ENCODE data around the gene DCP2. TPM values are rescaled to one million over a fixed set of nuclear protein-coding genes. Genes with fewer than 3 reads are reported as not detected.

The DCP2 gene
- polyA plus RNA-seq, 4 donors, result 30.6 to 42.5 (median 40.1) TPM

DNA sequence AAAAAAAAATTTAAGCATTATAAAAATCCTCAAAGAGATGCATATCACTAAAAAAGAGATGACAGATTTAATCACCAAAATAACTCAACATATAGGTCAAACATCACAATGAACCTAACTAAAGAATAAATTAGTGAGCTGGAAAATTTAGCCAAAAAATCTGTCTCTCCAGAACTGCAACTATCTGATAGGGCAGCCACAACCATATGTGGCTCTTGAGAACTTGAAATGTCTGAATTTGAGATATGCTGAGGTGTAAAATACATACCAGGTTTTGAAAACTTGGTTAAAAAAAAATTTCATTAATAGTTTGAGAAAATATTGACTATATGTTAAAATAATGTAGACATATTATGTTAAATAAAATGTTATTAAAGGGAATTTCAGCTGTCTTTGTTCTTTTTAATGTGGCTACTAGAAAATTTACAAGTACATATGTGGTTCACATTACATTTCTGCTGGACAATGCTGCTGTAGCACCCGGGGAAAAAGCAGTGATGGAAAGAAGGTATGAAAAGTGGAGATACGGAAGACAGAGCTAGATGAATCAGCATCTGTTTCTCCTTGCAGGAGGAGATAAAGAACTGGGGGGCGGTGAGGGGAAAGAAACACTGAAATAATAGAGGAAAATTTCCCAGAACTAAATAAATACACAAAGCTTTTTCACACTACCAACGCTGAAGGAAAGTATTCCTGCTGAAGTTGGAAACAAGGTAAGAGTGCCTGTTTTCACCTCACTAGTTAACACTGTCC, 66.1 kb downstream of the DCP2 start:
- DNase-seq (ENCODE audit: low read depth in 4 of 4, low spot score in 3 of 4), result no peak

- no peak for DNase-seq (ENCODE audit: low read depth in 4 of 4, low spot score in 3 of 4)
Observed at GRCh38 chr5:113043491-113043931, 66.9 kb downstream of the DCP2 start.

DNA sequence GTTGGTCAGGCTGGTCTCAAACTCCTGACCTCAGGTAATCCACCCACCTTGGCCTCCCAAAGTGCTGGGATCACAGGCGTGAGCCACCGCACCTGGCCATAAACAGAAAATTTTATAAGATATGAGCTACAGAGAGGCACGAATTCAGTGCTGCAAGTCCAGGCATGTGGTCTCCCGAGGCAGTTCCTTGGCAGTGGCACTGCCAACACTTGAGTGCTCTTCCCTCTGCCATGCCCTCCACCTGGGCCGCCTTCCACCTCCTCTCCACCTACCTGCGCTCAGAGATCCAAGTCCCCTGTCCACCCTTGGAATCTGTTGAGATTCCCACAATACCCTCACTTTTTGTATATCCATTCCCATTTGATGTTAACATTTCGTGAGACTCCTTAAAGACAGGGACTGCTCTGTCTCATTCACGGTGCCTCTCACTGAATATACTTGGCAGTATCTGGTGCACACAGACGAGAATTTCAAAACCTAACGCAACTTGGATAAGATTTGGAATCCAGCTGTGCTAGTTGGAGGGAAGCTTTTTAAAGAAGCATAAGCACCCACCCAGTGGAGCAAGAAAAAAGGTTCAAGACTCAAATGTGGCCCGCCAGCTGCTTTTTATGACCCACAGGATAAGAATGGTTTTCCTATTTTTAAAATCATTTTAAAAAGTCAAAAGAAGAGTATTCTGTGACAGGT, 68.3 kb downstream of the DCP2 start:
- DNase-seq (ENCODE audit: low read depth in 4 of 4, low spot score in 3 of 4), result no peak

GRCh38 chr5:113047234-113047633, 70.6 kb downstream of the DCP2 start:
- DNase-seq (ENCODE audit: low read depth in 4 of 4, low spot score in 3 of 4), result no peak

DNA sequence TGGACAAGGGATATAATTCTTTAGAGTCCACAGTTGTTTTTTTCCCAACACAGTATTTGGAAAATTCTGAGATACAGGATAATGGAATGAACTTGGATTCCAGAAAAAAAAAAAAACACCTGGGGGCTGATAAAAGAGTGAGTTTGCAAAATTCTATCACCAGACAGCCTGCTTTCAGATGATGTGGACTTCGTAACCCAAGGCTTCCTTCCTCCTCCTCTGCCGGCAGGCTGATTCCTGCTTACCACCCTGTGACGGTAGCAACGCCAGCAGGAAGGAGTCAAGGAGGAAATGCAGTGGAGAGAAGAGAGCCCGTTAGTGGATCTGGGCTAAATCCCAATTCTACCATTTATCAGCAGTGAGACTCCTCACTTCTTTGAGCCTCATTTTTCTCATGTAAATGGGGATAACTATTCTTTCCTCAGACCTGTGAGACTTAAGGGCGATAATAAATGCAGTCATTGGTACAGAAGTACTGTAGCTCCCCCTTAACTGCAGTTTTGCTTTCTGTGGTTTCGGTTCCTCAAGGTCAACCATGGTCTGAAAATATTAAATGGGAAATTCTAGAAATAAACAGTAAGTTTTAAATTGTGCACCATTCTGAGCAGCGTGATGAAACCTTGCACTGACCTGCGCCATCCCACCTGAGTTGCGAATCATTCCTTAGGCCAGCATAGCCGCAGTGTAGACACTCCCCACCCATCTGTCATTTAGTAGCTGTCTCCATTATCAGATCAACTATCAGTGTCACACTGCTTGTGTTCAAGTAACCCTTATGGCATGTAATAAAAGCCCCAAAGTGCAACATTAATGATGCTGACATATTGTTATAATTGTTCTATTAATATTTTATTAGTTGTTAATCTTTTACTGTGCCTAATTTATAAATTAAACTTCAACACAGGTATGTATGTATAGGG, 71.4 kb downstream of the DCP2 start:
- DNase-seq (ENCODE audit: low read depth in 4 of 4, low spot score in 3 of 4), result no peak

- no peak for DNase-seq (ENCODE audit: low read depth in 4 of 4, low spot score in 3 of 4)
Observed at GRCh38 chr5:113048931-113049330, 72.3 kb downstream of the DCP2 start.

DNA sequence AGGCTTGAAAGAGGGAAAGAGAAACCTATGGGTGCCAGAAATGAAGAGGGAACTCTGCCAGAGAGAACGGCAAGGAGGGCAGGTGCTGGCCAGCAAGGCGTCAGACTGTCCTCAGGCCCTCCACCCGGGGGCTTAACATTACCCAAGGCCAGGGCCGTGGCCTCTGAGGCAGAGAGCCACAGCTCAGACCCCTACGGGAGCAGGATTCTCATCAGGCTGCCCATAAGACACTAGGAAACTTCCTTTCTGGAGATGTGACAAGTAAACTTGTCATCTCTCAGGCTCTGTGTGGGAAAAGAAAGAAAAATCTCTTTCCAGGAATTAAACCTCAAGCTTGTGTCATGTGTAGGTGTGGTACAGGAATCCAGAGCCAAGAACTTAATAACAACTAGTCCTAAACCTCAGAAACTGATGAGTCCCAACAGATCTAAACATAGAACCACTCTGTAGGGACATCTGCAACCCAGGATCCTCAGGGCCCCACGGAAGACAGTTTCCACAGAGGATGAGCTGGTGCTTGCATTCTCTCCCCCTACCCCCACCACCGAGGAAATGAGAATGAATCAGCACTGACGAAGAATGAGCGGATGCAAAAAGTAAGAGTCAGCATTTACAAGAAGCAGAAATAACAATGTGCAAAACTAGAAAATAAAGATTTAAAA, 74.3 kb downstream of the DCP2 start:
- DNase-seq (ENCODE audit: low read depth in 4 of 4, low spot score in 3 of 4), result no peak

- DNase-seq (ENCODE audit: low read depth in 4 of 4, low spot score in 3 of 4), result no peak
Observed at GRCh38 chr5:113052041-113052795, 75.6 kb downstream of the DCP2 start.

DNA sequence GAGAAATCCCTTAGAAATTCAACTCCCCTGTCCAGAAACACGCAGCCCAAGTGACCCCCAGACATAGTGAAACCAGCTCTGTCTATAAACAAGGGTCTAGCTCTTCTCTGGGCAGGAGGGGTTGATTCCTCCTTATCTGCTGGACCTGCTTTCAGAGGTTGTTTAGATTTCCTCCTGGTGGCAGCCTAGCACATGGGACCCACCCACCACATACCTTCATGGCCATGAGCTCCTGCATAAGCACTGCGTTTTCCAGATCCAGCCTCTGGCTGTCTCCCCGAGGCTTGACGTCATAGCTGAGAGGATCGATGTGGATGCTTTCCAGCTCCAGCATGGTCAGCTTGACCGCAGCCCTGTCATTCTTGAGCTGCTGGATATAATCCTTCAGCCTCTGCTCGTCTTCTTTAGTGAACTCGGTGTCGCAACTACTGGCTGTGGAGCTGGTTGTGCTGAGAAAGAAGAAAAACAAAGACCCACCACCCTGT, 77.0 kb downstream of the DCP2 start:
- DNase-seq (ENCODE audit: low read depth in 4 of 4, low spot score in 3 of 4), result no peak

GRCh38 chr5:113054899-113055298, 78.3 kb downstream of the DCP2 start:
- no peak for DNase-seq (ENCODE audit: low read depth in 4 of 4, low spot score in 3 of 4)

DNA sequence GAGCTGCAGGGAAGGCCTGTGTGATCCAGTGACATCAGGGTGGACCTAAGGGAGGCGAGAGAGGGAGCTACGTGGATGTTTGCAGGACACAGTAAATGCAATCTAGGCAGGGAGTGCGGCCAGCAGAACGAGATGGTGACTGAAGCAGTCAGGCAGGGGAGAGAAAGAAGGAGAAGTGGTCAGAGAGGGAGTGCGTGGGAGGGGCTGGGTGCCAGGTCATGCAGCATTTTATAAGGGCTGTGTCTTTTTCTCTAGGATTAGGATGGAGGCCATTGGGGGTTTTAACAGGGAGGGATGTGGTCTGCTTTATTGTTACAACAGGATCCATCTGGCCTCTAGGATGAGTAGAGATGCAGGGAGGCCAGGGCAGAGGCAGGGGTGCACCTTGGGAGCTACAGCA, 80.4 kb downstream of the DCP2 start:
- no peak for DNase-seq (ENCODE audit: low read depth in 4 of 4, low spot score in 3 of 4)

DNA sequence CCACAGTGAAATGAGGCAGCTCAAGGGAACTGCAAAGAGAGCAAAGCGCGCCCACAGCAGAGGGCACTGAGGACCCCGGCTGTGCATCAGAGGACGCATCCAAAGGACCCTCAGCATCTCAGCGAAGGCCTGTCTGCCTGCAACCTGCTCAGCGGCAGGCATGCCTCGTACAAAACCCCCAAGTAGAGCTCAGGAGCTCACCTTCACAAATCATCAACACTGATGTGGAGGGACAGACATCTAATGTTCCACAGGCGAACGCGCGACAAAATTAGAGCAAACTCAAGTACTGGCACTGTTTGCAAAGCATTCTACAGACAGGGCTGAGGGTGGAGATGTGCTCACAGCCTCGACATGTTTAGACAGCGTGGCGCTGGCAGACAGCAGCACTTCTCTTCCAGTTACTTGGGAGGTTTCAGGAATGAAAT, 81.0 kb downstream of the DCP2 start:
- DNase-seq (ENCODE audit: low read depth in 4 of 4, low spot score in 3 of 4), result no peak

GRCh38 chr5:113058269-113058668, 81.7 kb downstream of the DCP2 start:
- no peak for DNase-seq (ENCODE audit: low read depth in 4 of 4, low spot score in 3 of 4)

DNA sequence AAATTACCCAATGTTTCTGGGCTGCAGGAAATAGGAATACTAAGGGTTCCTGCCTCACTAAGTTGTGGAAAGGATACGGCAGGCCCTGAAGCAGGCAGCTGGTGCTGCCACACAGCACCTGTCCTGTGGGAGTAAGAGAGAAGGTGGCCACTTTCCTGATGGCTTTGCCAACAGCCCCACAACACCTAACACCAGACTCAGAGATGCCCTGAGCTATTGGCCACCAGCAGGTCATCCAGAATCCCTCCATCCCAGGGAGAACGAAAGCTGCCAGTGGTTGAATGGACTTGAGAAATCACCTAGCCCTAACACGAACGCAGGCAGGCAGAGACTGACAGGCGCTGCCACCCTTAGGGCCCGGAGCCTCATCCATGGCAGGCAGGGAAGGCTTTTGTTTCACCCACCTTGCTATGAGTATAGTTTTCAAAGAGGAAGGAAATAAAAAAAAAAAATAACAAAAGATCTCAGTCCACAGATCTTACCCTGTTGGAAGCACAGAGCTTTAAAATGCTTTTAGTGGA, 82.2 kb downstream of the DCP2 start:
- DNase-seq (ENCODE audit: low read depth in 4 of 4, low spot score in 3 of 4), result no peak

DNA sequence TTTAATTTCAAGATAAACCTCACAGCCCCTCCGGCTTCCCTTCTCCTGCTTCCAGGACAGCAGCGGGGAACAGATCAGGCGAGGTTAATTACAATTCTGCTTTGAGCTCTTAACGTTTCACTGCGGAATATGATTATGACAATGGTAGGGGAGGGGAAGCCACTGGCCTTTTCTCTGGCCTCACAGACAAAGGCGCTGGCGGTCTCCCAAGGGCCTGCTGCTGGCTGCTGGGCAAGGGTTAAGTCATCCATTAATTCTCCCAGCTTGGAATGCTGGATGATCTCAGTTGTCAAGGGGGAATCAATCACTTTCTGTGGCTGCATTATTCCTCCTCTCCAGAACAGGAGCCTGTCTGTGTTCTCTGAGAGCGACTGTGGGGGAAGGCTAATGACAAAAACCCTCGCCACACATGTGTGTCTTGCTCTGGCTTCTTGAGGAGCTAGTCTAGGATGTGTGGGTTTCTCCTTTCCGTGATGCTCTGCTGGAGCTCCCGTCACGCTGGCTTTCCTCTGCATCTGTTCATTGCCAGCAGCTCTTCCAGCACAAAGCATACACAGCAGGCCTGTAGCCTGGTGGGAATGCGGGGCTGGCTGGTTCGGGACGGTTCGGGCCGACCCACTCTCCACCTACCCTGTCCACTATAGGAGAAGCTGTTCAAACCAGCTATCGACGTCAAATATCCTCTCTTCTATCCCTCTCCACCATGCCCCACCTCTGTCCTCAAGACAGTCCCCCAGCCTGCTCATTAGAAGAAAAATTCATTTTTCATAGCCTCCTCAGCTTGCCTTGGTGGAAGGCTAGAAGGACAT, 82.8 kb downstream of the DCP2 start:
- DNase-seq (ENCODE audit: low read depth in 4 of 4, low spot score in 3 of 4), result peak; percentile 44 to 64 (median 50)

- DNase-seq (ENCODE audit: low read depth in 4 of 4, low spot score in 3 of 4), result no peak
Observed at GRCh38 chr5:113060408-113061025, 83.9 kb downstream of the DCP2 start.

- no peak for DNase-seq (ENCODE audit: low read depth in 4 of 4, low spot score in 3 of 4)
Observed at GRCh38 chr5:113061846-113062780, 85.5 kb downstream of the DCP2 start.

All from right renal pelvis (tissue), 4 donors.